HG03280 (cell line): Measurements from ENCODE around the gene ADCY5.
"Not testable (repeated sequence)": the region's sequence is repeated elsewhere in the genome, so short reads cannot be mapped to it uniquely, and the experiment has no call there.

Experiments
- ATAC-seq: cut with Tn5 transposase; IDR thresholded peaks from one replicate; pipeline ENCODE4 v1.9.1; 2021; ENCODE audit warnings: mild to moderate bottlenecking, moderate library complexity; ENCODE audit not compliant: unreplicated experiment

ADCY5 gene

GRCh38 chr3:123448536-123449101, at the start of gene ADCY5:
ADCY5 (minus strand) TSS chr3:123449090; CDS start chr3:123448545, 545 bp downstream.
- ATAC-seq, result no peak

GRCh38 chr3:123493912-123494311, 45.0 kb upstream of the ADCY5 start:
- ATAC-seq, result no peak

- ATAC-seq, result no peak
Observed at GRCh38 chr3:123491966-123492587, 43.2 kb upstream of the ADCY5 start.

GRCh38 chr3:123489400-123490004, 40.6 kb upstream of the ADCY5 start:
- no peak for ATAC-seq

GRCh38 chr3:123488645-123489347, 39.9 kb upstream of the ADCY5 start:
- no peak for ATAC-seq

GRCh38 chr3:123487063-123487462, 38.2 kb upstream of the ADCY5 start:
- ATAC-seq, result not testable (repeated sequence)

- no peak for ATAC-seq
Observed at GRCh38 chr3:123486460-123486859, 37.6 kb upstream of the ADCY5 start.

GRCh38 chr3:123485551-123485950, 36.7 kb upstream of the ADCY5 start:
- no peak for ATAC-seq

GRCh38 chr3:123483146-123483545, 34.3 kb upstream of the ADCY5 start:
- no peak for ATAC-seq

GRCh38 chr3:123481722-123482457, 33.0 kb upstream of the ADCY5 start:
- ATAC-seq, result no peak

GRCh38 chr3:123481071-123481470, 32.2 kb upstream of the ADCY5 start:
- no peak for ATAC-seq

GRCh38 chr3:123480428-123480827, 31.5 kb upstream of the ADCY5 start:
- ATAC-seq, result no peak

GRCh38 chr3:123479891-123480290, 31.0 kb upstream of the ADCY5 start:
- no peak for ATAC-seq

GRCh38 chr3:123478314-123478713, 29.4 kb upstream of the ADCY5 start:
- ATAC-seq, result no peak

GRCh38 chr3:123476967-123477750, 28.3 kb upstream of the ADCY5 start:
- ATAC-seq, result no peak

GRCh38 chr3:123475786-123476185, 26.9 kb upstream of the ADCY5 start:
- ATAC-seq, result no peak

GRCh38 chr3:123471106-123471505, 22.2 kb upstream of the ADCY5 start:
- no peak for ATAC-seq

GRCh38 chr3:123469323-123469995, 20.6 kb upstream of the ADCY5 start:
- no peak for ATAC-seq

- ATAC-seq, result no peak
Observed at GRCh38 chr3:123467046-123467445, 18.2 kb upstream of the ADCY5 start.

- no peak for ATAC-seq
Observed at GRCh38 chr3:123464211-123464610, 15.3 kb upstream of the ADCY5 start.
